ENCODE measurements around the gene ROBO1.

Gene ROBO1

GRCh38 chr3:78957456-78957855 lies 810.3 kb downstream of the ROBO1 start:
- DNase-seq, result no peak

GRCh38 chr3:78951342-78951945 lies 816.4 kb downstream of the ROBO1 start:
- no peak for DNase-seq

- no peak for DNase-seq
Observed at GRCh38 chr3:78941587-78941986, 826.2 kb downstream of the ROBO1 start.

DNA sequence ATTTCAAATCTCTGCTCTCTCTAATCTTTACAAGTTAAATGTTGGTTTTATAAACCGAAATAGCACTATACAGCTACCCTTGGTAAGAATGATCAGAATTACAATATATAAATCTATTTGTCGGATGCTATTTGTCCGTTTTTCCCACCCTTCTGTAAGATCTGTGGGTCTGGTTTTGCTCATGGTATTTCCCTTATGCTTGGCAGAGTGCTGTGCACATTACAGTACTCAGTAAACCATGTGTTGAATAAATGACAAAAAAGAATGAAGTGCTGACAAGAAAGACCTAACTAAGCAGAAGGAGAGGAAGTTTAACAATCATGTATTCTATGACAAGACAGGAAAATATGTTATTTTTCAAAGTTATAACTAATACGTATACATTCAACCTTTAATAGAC lies 827.2 kb downstream of the ROBO1 start:
- no peak for DNase-seq

DNA sequence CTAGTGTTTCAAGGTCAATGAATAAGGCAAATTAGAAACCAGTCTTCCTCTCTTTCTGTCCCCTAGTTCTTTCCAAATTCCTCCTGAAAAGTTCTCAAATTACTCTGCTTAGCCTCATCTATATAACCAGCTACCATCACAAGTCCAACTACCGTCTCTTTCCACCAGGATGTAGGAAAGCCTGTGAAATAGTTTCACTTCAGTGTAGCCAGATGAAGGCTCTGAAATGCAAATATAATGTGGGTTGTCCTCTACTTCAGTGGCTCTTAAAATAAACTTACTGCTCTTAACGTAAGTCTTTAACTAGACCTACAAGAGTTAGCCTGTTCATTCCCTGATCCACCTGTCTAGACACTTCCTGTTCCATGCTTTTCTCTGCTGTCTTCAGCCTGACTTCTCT lies 827.7 kb downstream of the ROBO1 start:
- DNase-seq, result no peak

- DNase-seq, result no peak
Observed at GRCh38 chr3:78937475-78937874, 830.3 kb downstream of the ROBO1 start.

DNA sequence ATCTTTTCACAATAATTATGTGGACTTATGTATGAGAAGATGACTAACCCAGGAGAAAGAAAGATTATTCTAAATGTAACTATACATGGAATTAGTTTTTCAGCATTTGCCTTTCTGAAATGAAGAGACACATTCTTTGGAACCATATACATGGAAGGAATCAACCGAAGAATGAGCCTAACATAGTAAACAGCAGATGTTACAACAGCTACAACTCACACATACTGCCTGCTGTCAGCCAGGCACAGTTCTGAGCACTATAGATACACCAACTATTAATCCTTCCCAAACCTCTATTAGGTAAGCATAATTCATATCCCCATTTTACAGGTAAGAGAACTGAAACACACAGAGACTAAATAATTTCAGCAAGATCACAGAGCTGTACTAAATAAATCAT lies 840.0 kb downstream of the ROBO1 start:
- DNase-seq, result no peak

GRCh38 chr3:78926523-78926922 lies 841.3 kb downstream of the ROBO1 start:
- no peak for DNase-seq

DNA sequence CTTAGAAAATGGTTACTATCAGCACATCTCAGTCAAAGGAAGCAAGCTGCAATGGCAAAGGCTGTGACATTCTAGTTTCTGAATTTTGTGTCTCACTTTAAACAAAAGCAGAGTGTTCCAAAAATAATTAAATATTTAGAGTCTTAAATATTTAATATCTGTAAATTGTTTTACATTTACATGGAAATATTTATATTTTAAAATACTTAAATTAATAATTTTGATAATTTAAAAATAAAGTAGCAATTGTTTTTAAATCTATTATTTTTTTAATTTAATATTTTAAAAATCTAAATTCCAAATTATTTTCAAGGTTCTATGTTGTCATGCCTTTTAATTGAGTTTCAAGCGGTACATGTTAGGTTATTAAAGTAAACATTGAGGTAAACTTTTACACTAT lies 843.1 kb downstream of the ROBO1 start:
- DNase-seq, result no peak

- DNase-seq, result no peak
Observed at GRCh38 chr3:78919021-78919755, 848.6 kb downstream of the ROBO1 start.

- no peak for DNase-seq
Observed at GRCh38 chr3:78918361-78919020, 849.3 kb downstream of the ROBO1 start.

DNA sequence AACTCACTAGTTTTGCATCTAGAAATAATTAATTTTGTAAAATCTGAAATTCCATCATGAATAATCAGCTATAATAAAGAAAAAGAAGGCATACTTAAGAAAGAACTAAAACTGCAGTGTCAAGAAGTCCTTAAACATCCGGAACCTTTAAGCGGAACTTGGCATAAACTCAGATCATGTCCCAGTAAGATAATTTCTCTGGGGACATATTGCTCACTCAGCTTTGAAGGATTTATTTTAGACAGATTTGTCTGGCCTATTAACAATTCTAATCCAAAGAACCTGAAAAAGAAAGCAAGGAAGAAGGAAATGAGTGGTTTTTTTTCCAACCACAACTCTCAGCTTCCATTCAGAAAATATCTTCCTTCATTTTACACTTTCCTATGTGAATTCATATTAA lies 850.3 kb downstream of the ROBO1 start:
- no peak for DNase-seq

DNA sequence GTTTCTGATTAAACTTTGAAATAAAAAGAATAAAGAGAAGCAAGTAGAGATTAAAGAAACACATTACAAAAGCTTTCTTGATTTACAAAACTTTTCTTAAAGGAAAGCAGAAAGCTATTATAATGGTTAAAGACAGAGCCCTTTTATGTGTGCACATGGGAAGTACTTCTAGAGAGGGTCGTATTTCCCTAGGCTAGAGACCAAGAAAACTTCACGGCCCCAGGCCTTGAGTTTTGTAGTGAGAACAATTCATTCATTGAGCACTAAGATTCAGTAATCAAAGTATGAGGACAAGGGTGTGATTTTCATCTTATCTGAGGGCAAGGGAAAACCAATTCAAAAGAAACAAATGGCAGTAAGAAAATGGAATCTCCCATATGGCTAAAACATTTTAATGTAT lies 854.1 kb downstream of the ROBO1 start:
- DNase-seq, result no peak

DNA sequence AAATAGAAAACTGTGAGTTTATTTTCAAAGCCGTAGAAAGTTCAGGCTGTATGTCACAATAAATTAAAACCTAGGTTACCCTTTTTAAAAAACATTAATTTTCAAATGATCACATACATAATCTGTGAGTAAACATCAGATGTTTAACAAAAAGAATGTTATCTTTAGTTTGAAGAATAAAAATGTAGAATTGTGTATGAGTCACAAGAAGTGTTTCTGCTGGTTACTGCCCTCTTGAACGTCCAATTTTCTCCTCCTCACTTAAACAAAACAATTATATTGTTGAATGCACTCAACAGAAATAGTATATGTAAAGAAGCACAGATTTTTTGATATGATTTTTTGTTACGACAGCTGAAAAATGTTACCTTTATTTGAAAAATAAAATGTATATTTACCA lies 855.1 kb downstream of the ROBO1 start:
- DNase-seq, result no peak

GRCh38 chr3:78912259-78912658 lies 855.5 kb downstream of the ROBO1 start:
- DNase-seq, result no peak

DNA sequence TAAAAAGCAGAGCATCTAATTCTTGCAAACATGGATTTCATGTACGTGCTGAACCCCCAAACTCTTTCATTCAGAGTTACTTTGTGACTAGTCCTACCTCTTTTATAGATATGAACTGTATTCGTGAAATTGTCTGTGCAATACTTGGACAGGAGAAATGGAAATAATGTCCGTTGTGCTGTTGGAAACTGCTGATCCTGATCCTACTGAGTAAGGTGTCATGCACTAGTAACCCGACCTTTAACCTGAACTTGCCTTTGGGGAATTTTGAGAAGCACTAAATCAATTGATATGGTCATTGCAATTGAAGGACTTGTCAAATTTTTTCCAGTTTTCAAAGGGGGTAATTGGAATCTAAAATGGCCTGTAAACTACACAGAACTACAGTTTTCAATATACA lies 856.4 kb downstream of the ROBO1 start:
- no peak for DNase-seq

DNA sequence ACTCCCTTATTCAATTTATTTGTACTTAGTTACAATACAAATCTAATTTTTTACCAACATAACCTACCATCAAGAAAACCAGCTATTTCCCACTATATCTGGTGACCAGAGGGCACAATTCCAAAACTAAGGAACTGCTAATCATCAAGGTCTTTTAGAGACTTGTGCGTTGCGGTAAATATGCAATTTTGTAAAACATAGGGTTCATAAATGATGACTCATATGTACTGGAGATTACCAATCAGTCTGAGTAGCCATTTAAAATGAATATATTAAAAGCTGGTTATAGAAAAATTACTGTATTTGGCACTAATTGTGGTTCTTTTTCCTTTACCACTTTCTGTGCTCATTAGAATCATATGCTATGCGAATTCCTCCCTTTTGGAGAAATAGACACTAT lies 859.6 kb downstream of the ROBO1 start:
- DNase-seq, result no peak

- no peak for DNase-seq
Observed at GRCh38 chr3:78907367-78907766, 860.4 kb downstream of the ROBO1 start.

- DNase-seq, result no peak
Observed at GRCh38 chr3:78906930-78907329, 860.9 kb downstream of the ROBO1 start.

GRCh38 chr3:78906245-78906644 lies 861.6 kb downstream of the ROBO1 start:
- peak; percentile 65 for DNase-seq

GRCh38 chr3:78905700-78906099 lies 862.1 kb downstream of the ROBO1 start:
- DNase-seq, result no peak

DNA sequence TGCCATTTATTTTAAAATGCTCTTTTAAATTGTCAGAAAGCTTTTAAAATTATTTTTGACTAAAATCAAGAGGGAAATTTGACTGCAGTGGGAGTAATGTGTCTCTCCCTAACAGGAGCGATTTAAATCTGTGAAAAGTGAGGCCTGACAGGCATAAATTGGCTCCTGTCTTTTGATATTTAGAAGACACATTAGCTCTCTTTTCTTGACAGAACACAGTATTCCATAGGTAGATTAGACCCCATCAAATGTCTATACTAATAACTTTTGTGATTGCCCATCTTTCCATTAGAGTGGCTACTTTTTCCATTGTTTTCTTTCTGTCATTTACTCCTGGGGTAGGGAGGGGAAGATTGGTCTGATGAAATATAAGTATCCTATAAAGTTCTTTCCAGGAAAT lies 866.3 kb downstream of the ROBO1 start:
- no peak for DNase-seq

- DNase-seq, result no peak
Observed at GRCh38 chr3:78900880-78901279, 866.9 kb downstream of the ROBO1 start.

DNA sequence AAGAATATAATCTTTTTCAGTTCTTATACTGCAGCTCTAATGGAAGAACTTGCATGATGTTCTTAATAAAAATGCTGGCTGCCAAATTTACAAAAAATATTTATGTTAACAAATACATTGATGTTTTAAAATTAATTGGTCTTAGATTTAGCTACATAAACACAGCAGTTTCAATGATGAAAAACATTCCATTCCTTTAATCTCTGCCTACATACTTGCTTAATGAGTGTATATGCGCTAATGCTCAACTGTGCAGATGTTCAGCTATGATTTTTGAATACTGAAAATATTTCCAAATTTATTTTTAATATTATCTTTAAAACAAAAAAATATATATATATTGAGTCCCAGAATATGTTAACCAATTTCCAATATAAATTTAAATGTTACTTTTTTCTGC lies 867.4 kb downstream of the ROBO1 start:
- DNase-seq, result no peak

DNA sequence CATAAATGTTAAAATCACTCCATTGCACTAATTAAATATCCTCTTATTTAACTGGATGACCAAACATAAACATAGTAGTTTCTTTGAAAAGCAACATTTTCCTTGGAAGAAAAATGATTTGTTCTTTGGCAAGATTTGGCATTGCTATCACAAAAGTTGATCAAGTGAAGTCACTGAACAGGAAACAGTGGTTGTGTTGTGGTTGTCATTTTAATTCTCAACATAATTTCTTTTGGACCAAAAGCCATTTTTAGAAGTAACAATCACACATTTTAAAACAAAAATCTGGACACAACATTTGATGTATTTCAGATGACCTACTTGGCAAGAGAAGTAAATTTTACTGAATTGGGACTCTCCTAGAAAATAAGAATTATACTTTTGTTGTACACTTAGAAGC lies 872.3 kb downstream of the ROBO1 start:
- no peak for DNase-seq

All from NCI-H345 (cell line).